ENCODE data around the gene SWAP70.

SWAP70 gene

DNA sequence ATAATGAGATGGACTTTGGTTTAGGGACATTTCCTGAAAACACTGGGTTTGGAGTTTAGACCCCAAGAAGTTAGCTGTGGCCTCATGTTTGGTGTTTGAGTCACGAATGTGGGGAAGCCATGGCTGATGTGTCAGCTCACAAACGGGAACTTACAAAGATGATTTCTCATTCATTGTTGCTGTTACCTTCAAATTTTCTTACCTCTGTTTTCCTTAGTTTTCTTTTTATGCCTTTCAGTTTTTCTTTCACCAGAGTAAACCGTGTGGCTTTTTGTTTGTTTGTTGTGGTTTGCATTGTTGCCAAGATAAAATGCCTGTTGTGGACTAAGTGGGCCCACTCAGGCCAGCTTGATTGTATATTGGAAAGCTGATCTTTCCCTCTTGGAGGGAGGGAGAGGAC, 89.1 kb downstream of the SWAP70 start:
- no peak for DNase-seq (ENCODE audit: low read depth)

DNA sequence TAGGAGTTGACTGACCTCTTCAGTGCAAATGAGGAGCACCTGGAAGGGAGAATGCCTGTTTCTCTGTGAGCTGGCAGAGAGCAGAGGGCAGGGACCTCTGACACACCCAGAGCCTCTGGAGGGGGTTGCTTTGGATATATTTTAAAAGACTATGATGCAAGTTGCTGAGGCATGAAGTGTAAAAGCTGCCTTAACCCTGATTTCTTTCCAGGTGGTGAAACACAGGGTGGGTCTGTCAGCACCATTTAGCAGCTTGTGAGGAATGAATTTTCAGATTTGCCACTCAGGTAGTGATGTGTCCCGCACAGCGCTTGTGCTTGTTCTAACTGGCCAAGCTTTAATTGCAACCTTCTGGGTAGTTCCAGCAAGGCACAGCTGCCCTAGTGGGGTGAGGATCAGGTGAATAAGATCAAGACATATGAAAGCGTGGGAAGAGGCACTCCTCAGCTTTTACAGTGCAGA, 90.2 kb downstream of the SWAP70 start:
- DNase-seq (ENCODE audit: low read depth): no peak

GRCh38 chr11:9755561-9756185, 91.8 kb downstream of the SWAP70 start:
- DNase-seq (ENCODE audit: low read depth): no peak

GRCh38 chr11:9756461-9756860, 92.6 kb downstream of the SWAP70 start:
- DNase-seq (ENCODE audit: low read depth): no peak

DNA sequence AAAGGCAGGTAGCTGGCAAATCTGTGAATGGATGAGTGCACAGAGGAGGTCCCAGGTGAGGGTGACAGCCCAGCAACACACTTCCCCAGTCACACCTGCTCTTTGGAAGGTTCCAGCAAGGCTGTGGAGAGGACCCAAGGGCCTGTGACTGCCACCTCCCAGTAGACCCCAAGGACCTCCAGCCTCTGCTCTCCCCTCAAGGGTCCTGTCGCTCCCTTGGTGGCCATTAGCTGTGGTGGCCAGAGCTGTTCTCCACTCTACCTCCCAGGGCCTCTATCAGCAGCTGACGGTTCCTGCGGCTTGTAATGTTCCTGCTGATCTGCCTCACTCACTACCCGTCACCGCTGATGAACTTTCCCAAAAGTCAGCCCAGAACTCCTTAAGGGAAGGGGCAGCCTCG, 93.0 kb downstream of the SWAP70 start:
- no peak for DNase-seq (ENCODE audit: low read depth)

- DNase-seq (ENCODE audit: low read depth): peak; percentile 93
Observed at GRCh38 chr11:9757809-9758636, 94.1 kb downstream of the SWAP70 start.

DNA sequence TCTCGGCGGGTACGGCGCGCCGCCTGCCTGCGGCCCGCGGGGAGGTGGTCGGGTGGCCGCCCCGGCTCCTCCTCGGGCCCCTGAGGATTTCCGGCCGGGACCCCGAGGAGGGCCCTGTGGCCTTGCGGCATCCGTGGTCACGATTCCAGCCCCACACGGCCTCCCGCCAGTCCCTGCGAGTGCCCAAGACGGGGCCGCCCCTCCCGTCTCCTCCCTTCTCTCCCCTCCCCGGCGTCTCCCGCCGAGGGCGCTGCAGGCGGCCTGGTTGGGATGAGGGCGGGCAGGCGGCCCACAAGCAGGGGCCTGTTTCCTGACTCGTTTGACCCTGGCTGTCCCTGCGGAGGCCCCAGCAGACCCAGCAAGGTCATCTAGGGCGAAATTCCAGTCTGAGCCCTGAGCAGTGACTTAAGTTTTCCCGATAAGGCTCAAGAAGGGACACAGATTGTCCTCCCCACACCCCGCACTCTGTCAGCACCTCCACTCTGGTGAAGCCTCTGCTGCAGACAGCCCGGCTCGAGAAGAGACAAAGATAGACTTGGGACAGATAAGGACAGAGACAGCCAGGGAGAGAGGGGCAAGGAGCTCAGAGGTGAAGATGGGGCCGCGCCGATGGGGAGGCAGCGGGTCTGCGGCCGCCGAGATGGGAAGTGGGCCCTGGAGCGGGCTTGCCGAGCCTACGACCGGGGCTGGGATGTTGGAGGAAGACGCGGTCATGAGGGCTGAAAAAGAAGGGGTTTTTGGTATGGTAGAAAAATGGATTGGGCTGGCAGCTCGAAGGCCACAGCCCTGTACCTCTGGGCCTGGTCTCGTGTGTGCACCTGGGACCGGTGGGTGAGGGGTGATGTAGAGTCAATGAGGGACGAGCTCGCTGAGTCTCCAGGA, 95.0 kb downstream of the SWAP70 start:
- peak; percentile 60 for DNase-seq (ENCODE audit: low read depth)

GRCh38 chr11:9759519-9760192, 95.8 kb downstream of the SWAP70 start:
- DNase-seq (ENCODE audit: low read depth): peak; percentile 86

DNA sequence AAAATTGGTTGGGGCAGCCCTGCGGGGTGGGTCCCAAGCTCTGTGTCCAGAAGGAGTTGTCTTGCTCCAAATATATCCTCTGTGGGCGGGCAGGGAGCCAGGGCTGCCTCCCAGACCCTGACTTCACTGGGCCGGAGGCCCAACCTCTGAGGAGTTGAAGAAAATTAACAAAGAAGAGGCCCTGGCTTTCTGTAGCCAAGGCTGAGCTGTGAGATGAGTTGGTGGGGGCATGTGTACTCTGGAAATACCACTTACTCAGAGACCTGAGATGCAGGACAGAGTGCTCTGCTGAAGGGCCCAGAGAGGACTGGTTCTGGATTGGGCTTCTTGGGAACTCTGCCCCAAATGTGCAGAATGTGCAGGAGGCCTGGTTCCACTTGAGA, 96.3 kb downstream of the SWAP70 start:
- DNase-seq (ENCODE audit: low read depth): no peak

GRCh38 chr11:9761441-9761945, 97.6 kb downstream of the SWAP70 start:
- DNase-seq (ENCODE audit: low read depth): no peak

DNA sequence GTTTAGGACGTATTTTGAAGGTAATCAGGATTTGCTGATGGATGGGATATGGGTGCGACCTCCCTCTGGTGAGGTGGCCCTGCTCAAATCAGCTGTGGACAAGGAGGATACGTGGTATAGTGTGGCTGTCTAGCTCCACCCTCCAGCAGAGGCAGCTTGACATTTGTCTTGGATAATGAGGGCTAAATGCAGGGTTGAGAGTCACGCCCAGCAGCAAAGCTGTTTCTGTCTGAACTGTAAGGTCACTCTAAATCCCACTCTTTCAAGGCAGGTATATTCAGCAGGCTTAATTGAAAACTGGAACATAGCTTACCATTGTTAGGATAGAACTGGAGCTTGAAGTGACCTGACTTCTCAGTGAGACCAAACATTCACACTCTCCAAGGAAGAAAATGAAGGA, 98.7 kb downstream of the SWAP70 start:
- no peak for DNase-seq (ENCODE audit: low read depth)

- DNase-seq (ENCODE audit: low read depth): no peak
Observed at GRCh38 chr11:9763301-9763700, 99.4 kb downstream of the SWAP70 start.

GRCh38 chr11:9765320-9766101, 101.6 kb downstream of the SWAP70 start:
- DNase-seq (ENCODE audit: low read depth): no peak

DNA sequence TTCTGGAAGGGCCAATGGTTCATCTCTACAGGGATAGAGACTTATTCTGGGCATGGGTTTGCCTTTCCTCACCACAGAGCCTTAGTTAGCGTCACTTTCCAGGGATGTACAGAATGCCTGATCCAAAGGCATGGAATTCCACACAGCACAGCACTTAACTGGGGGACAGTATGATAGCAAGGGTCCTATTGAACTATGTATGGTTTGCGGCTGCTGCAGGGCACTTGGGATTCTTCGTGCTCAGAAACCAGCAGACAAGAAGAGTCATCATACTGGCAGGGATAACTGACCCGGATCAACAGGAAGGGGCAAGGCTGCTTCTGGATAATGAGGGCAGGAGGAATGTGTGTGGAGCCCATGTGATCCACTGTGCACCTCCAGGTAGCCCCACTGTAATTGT, 105.7 kb downstream of the SWAP70 start:
- DNase-seq (ENCODE audit: low read depth): no peak

DNA sequence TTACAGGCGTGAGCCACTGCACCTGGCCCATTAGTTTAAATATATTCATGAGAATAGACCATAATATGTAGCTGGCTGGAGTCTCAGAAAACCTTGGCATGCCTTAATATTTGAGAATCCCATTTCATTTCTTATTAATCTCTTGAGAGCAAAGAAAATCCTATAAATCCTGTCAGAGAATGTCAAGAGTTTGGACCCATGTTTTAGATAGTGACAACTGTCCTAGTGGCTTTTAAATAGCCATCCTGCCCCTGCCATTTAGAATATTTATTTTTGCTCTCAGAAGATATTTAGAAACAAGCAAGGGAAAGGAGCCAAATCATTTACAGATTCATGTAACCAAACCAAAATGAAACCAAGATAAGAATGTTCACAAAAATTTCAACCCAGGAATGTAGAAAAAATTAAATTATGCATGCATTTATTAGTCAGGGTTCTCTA, 107.2 kb downstream of the SWAP70 start:
- DNase-seq (ENCODE audit: low read depth): no peak

- no peak for DNase-seq (ENCODE audit: low read depth)
Observed at GRCh38 chr11:9772218-9772617, 108.3 kb downstream of the SWAP70 start.

GRCh38 chr11:9773524-9773923, 109.6 kb downstream of the SWAP70 start:
- DNase-seq (ENCODE audit: low read depth): no peak

- DNase-seq (ENCODE audit: low read depth): no peak
Observed at GRCh38 chr11:9774109-9774508, 110.2 kb downstream of the SWAP70 start.

DNA sequence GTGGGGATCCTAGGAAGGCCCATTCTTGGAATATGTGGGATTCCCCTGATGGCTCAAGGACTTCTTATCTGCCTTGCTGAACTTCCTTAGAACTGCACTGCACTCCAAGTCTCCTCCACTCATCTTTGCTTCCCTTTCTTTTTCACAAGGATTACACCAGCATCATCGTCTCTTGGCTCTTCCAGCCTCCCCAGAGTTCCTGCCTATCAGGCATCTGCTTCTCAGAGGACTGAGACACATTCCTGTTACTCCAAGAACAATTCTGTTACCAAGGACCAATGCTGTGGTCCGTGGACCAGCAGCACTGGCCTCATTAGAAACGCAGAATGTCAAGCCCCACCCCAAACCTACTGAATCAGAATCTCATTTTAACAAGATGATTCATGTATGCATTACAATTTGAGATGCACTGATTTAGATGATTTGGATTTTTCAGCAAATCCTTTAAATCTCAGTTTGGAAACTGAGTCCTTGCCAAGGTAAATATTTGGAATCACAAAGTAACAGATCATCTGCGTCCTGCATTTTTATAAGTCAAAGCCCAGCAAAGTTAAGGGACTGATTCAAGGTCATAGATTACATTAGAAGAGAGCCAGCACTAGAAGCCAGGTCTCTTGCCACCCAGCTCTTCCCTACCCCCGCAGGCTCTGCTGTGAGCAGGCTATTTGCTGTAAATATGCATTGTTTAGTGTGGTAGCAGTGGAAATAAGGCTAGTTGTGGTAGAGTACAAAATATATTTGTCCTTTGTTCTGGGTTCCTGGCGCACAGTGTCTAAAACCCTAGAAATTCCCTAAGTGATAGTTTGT, 110.9 kb downstream of the SWAP70 start:
- no peak for DNase-seq (ENCODE audit: low read depth)

GRCh38 chr11:9775398-9775779, 111.5 kb downstream of the SWAP70 start:
- no peak for DNase-seq (ENCODE audit: low read depth)

Measured in activated T-cell treated with anti-CD3 and anti-CD28 coated beads for 48 hours (primary cell).